Fibroblast of lung (primary cell): ENCODE results near the gene KRTAP4-12. TPM values are rescaled to one million over a fixed set of nuclear protein-coding genes. Genes with fewer than 3 reads are reported as not detected.
"Not testable (repeated sequence)": the region's sequence is repeated elsewhere in the genome, so short reads cannot be mapped to it uniquely, and the experiment has no call there.

ENCODE experiments used
- DNase-seq, 2 donors: peaks; one replicate each; pipeline versions ENCODE4 v3.0.0 to v3.0.0-alpha.2; 2010; ENCODE audit warnings: low read depth in 2 of 2
- H2AFZ ChIP-seq: 2 replicates; pipeline ENCODE4 v1.5.1; 2012; ENCODE audit warnings: low read length, control low read depth, inconsistent platforms
- H3K27ac ChIP-seq: 2 replicates; pipeline ENCODE4 v1.5.1; 2011; ENCODE audit warnings: low read length, control low read depth; ENCODE audit not compliant: insufficient read depth
- H3K27me3 ChIP-seq: 2 replicates; pipeline ENCODE4 v1.5.1; 2011; ENCODE audit warnings: mild to moderate bottlenecking, low read length; ENCODE audit not compliant: control insufficient read depth, insufficient read depth
- H3K36me3 ChIP-seq: 2 replicates; pipeline ENCODE4 v1.5.1; 2011; ENCODE audit warnings: low read length; ENCODE audit not compliant: control insufficient read depth, insufficient read depth
- H3K4me1 ChIP-seq: 2 replicates; pipeline ENCODE4 v1.5.1; 2011; ENCODE audit warnings: low read length; ENCODE audit not compliant: control insufficient read depth, insufficient read depth; ENCODE audit errors: extremely low read depth
- H3K4me2 ChIP-seq: 2 replicates; pipeline ENCODE4 v1.5.1; 2011; ENCODE audit warnings: low read length, control low read depth; ENCODE audit not compliant: insufficient read depth; ENCODE audit errors: extremely low read depth
- H3K4me3 ChIP-seq, 4 experiments: fragments of 200-600 bp in 1 of 4; sonication (generic) in 1 of 4; replicated peaks in 1 of 4; 2 replicates each; pipeline ENCODE4 v1.5.1; 2011 to 2016; ENCODE audit warnings: low read length in 4 of 4, low read depth in 3 of 4, mild to moderate bottlenecking in 3 of 4, control low read depth in 2 of 4, inconsistent platforms in 1 of 4, mixed read lengths in 1 of 4; ENCODE audit not compliant: insufficient read depth in 1 of 4; ENCODE audit errors: control extremely low read depth in 1 of 4
- H3K79me2 ChIP-seq: 2 replicates; pipeline ENCODE4 v1.5.1; 2012; ENCODE audit warnings: mild to moderate bottlenecking, low read length, inconsistent platforms; ENCODE audit not compliant: control insufficient read depth, insufficient read depth
- H3K9ac ChIP-seq: 2 replicates; pipeline ENCODE4 v1.5.1; 2011; ENCODE audit warnings: mild to moderate bottlenecking, low read length, control low read depth; ENCODE audit not compliant: insufficient read depth
- H3K9me3 ChIP-seq: 2 replicates; pipeline ENCODE4 v1.5.1; 2012; ENCODE audit warnings: low read depth, low read length; ENCODE audit not compliant: control insufficient read depth, insufficient read depth
- H4K20me1 ChIP-seq: 2 replicates; pipeline ENCODE4 v1.5.1; 2011; ENCODE audit warnings: low read length; ENCODE audit not compliant: control insufficient read depth, insufficient read depth; ENCODE audit errors: extremely low read depth
- EZH2 ChIP-seq: IDR thresholded peaks from 2 replicates; pipeline ENCODE4 v1.5.1; 2012; ENCODE audit warnings: low read length, control low read depth, mild to moderate bottlenecking; ENCODE audit errors: missing control alignments
- polyA plus RNA-seq, 2 donors: library from polyadenylated mRNA; depleted of rRNA in 1 of 2; stranded (reverse) in 1 of 2; unstranded in 1 of 2; fragments of >200 nt; gene quantifications; 2 replicates each; pipeline ENCODE4 v1.2.1, GENCODE V29; 2011 to 2012; ENCODE audit warnings: missing spikeins in 1 of 2
- total RNA-seq: library from RNA; depleted of rRNA; stranded (reverse); fragments of >200 nt; gene quantifications from 2 replicates; pipeline ENCODE4 v1.2.1, GENCODE V29; 2014
- TF ChIP-seq, protein P1 (sequence below), 2 donors: IDR thresholded peaks in 1 of 2; conservative IDR thresholded peaks in 1 of 2; 1 replicate in 1 of 2; 2 replicates in 1 of 2; pipeline ENCODE4 v1.5.1; 2011 to 2012; ENCODE audit warnings: low read length in 2 of 2, control low read depth in 1 of 2, inconsistent platforms in 1 of 2, low read depth in 1 of 2, mild to moderate bottlenecking in 1 of 2

Gene KRTAP4-12
- total and polyA plus RNA-seq, 2 donors (not counting 1 experiment from before 2014, with no cell fraction given), result not detected

- DNase-seq, result peak in 1 of 2 donors; percentile 85
- Histone ChIP-seq H3K9me3 (no peaks in the 10 kb centered on the region), H4K20me1 (no peaks in the 10 kb centered on the region), H3K4me1 (no peaks in the 10 kb centered on the region), H3K4me3 (no peak within 1 kb of the TSS), H3K27ac (no peak within 1 kb of the TSS), H3K4me2 (no peak within 1 kb of the TSS), H3K79me2 (no peaks in the 10 kb centered on the region), H3K36me3 (no peaks in the 10 kb centered on the region), H3K9ac (no peak within 1 kb of the TSS), H3K27me3 (no peaks in the 10 kb centered on the region), H2AFZ (no peak within 1 kb of the TSS)
- TF ChIP-seq, protein P1, sequence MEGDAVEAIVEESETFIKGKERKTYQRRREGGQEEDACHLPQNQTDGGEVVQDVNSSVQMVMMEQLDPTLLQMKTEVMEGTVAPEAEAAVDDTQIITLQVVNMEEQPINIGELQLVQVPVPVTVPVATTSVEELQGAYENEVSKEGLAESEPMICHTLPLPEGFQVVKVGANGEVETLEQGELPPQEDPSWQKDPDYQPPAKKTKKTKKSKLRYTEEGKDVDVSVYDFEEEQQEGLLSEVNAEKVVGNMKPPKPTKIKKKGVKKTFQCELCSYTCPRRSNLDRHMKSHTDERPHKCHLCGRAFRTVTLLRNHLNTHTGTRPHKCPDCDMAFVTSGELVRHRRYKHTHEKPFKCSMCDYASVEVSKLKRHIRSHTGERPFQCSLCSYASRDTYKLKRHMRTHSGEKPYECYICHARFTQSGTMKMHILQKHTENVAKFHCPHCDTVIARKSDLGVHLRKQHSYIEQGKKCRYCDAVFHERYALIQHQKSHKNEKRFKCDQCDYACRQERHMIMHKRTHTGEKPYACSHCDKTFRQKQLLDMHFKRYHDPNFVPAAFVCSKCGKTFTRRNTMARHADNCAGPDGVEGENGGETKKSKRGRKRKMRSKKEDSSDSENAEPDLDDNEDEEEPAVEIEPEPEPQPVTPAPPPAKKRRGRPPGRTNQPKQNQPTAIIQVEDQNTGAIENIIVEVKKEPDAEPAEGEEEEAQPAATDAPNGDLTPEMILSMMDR (conservative IDR thresholded peaks at IDR 0.05 in 1 of 2, IDR thresholded peaks at IDR 0.05 in 1 of 2; ENCODE audit: low read depth in 1 of 2, low read length in 2 of 2), result no peak
- TF ChIP-seq EZH2, result no peak
These were observed 16.6 kb upstream of the KRTAP4-12 start, which contains the start of gene KRTAP4-6 for GRCh38 chr17:41140360-41141131. TSS of gene KRTAP4-6 (minus strand) at chr17:41140544. CDS start at chr17:41140487, 57 bp downstream.

GRCh38 chr17:41139865-41140264, 15.9 kb upstream of the KRTAP4-12 start:
- not testable (repeated sequence) for H3K4me1 ChIP-seq, H2AFZ ChIP-seq, H3K4me3 ChIP-seq, H3K27me3 ChIP-seq, H3K36me3 ChIP-seq, H3K9ac ChIP-seq, H3K27ac ChIP-seq, H4K20me1 ChIP-seq, H3K79me2 ChIP-seq, H3K9me3 ChIP-seq, DNase-seq, H3K4me2 ChIP-seq

- Histone ChIP-seq H3K9ac (no peak overlapping the region), H3K4me2 (peak overlapping the region; percentile 13), H2AFZ (peak overlapping the region; percentile 62), H3K9me3 (no peaks in the 10 kb centered on the region), H4K20me1 (no peaks in the 10 kb centered on the region), H3K4me1 (peaks cover 2% of the 10 kb centered on the region), H3K79me2 (no peaks in the 10 kb centered on the region), H3K27ac (no peak overlapping the region), H3K4me3 (no peak overlapping the region), H3K36me3 (no peaks in the 10 kb centered on the region), H3K27me3 (no peaks in the 10 kb centered on the region)
- TF ChIP-seq, protein P1 (conservative IDR thresholded peaks at IDR 0.05 in 1 of 2, IDR thresholded peaks at IDR 0.05 in 1 of 2; ENCODE audit: low read depth in 1 of 2, low read length in 2 of 2), result no peak
- no peak for TF ChIP-seq EZH2
- DNase-seq, result peak in 1 of 2 donors; percentile 20
These were observed 10.1 kb upstream of the KRTAP4-12 start for GRCh38 chr17:41133880-41134735.
